Ishikawa (cell line): ENCODE data around the gene NT5C.
A peak's percentile ranks its signal among the peaks of the same experiment; 100 is the strongest.

Experiments used
- CEBPB ChIP-seq: IDR thresholded peaks from 2 replicates; pipeline ENCODE4 v1.6.1; 2012
- CREB1 ChIP-seq: IDR thresholded peaks from 2 replicates; pipeline ENCODE4 v1.6.1; 2012; ENCODE audit warnings: low read depth
- EGR1 ChIP-seq: IDR thresholded peaks from 2 replicates; pipeline ENCODE4 v1.6.1; 2012
- EP300 ChIP-seq: IDR thresholded peaks from 2 replicates; pipeline ENCODE4 v1.6.1; 2012; ENCODE audit warnings: borderline replicate concordance
- FOXM1 ChIP-seq: IDR thresholded peaks from 2 replicates; pipeline ENCODE4 v1.6.1; 2012; ENCODE audit warnings: low read depth, borderline replicate concordance
- MAX ChIP-seq: IDR thresholded peaks from 2 replicates; pipeline ENCODE4 v1.6.1; 2012
- NFIC ChIP-seq: IDR thresholded peaks from 2 replicates; pipeline ENCODE4 v1.6.1; 2012
- RAD21 ChIP-seq: IDR thresholded peaks from 2 replicates; pipeline ENCODE4 v1.6.1; 2012; ENCODE audit warnings: low read depth
- REST ChIP-seq: IDR thresholded peaks from 2 replicates; pipeline ENCODE4 v1.6.1; 2012; ENCODE audit warnings: low read depth, mild to moderate bottlenecking
- TAF1 ChIP-seq: IDR thresholded peaks from 2 replicates; pipeline ENCODE4 v1.6.1; 2012; ENCODE audit warnings: low read depth, mild to moderate bottlenecking
- TCF12 ChIP-seq: IDR thresholded peaks from 2 replicates; pipeline ENCODE4 v1.6.1; 2012; ENCODE audit warnings: low read depth
- TEAD4 ChIP-seq: IDR thresholded peaks from 2 replicates; pipeline ENCODE4 v1.6.1; 2012
- USF1 ChIP-seq: IDR thresholded peaks from 2 replicates; pipeline ENCODE4 v1.6.1; 2012
- YY1 ChIP-seq: IDR thresholded peaks from 2 replicates; pipeline ENCODE4 v1.6.1; 2012; ENCODE audit warnings: low read depth
- ZBTB7A ChIP-seq: IDR thresholded peaks from 2 replicates; pipeline ENCODE4 v1.6.1; 2012; ENCODE audit warnings: low read depth

The NT5C gene

GRCh38 chr17:75098861-75099260 is 32.7 kb downstream of the NT5C start:
- TF ChIP-seq USF1: no peak
- TF ChIP-seq RAD21: no peak
- TF ChIP-seq FOXM1: no peak
- no peak for TF ChIP-seq TCF12
- no peak for TF ChIP-seq EP300

GRCh38 chr17:75097865-75098264 is 33.7 kb downstream of the NT5C start:
- no peak for TF ChIP-seq REST
- TF ChIP-seq FOXM1: no peak
- no peak for TF ChIP-seq USF1
- no peak for TF ChIP-seq ZBTB7A
- no peak for TF ChIP-seq MAX
- no peak for TF ChIP-seq EGR1
- TF ChIP-seq CREB1: no peak
- no peak for TF ChIP-seq TAF1
- no peak for TF ChIP-seq TCF12
- no peak for TF ChIP-seq RAD21
- TF ChIP-seq CEBPB: no peak
- no peak for TF ChIP-seq NFIC

GRCh38 chr17:75096082-75096625 is 35.4 kb downstream of the NT5C start:
- no peak for TF ChIP-seq CREB1
- TF ChIP-seq TAF1: peak; percentile 42; the same call in 1 of the 2 replicates
- TF ChIP-seq USF1: peak; percentile 35
- peak; percentile 99 for TF ChIP-seq NFIC
- TF ChIP-seq MAX: peak; percentile 87
- TF ChIP-seq YY1: no peak
- no peak; the same call in 1 of the 2 replicates for TF ChIP-seq FOXM1
- no peak for TF ChIP-seq ZBTB7A
- TF ChIP-seq TCF12: peak; percentile 94
- TF ChIP-seq RAD21: peak; percentile 58
- TF ChIP-seq TEAD4: peak; percentile 99
- TF ChIP-seq CEBPB: peak; percentile 30; the same call in 1 of the 2 replicates
- TF ChIP-seq REST: no peak
- 0 out of 2 replicates have a peak, but pooled peaks have one; percentile 23 for TF ChIP-seq EGR1
- peak; percentile 90 for TF ChIP-seq EP300

GRCh38 chr17:75094871-75095399 is 36.6 kb downstream of the NT5C start:
- TF ChIP-seq EP300 (no peak), EGR1 (no peak), USF1 (no peak), REST (no peak), TAF1 (no peak), MAX (no peak), YY1 (no peak), RAD21 (no peak), TCF12 (no peak), TEAD4 (no peak)
